Measurements from ENCODE around the gene DONSON.

Gene DONSON

GRCh38 chr21:33542640-33543504 lies 45.6 kb downstream of the DONSON start, which contains the start of gene SON (continued):
- TF ChIP-seq ZNF148 (tag by site-specific recombination; IDR thresholded peaks at IDR 0.05; ENCODE audit: borderline replicate concordance) (no peak), ZNF513 (tag by site-specific recombination; IDR thresholded peaks at IDR 0.05) (peak; percentile 63), ZNF2 (tag by site-specific recombination; IDR thresholded peaks at IDR 0.05) (peak; percentile 7), PRDM1 (tag by site-specific recombination; IDR thresholded peaks at IDR 0.05) (no peak), ZNF280D (tag by site-specific recombination; IDR thresholded peaks at IDR 0.05) (0 out of 2 replicates have a peak, but pooled peaks have one; percentile 44), ZNF624 (tag by site-specific recombination; IDR thresholded peaks at IDR 0.05) (no peak; the same call in 1 of the 2 replicates), PRDM4 (tag by site-specific recombination; IDR thresholded peaks at IDR 0.05) (peak; percentile 40; the same call in 1 of the 2 replicates), ZBTB20 (tag by site-specific recombination; IDR thresholded peaks at IDR 0.05) (peak; percentile 94), SCRT1 (tag by site-specific recombination; IDR thresholded peaks at IDR 0.05; ENCODE audit: borderline replicate concordance) (no peak), ZNF645 (tag by site-specific recombination; IDR thresholded peaks at IDR 0.05) (no peak), ZNF138 (tag by site-specific recombination; IDR thresholded peaks at IDR 0.05; ENCODE audit: borderline replicate concordance) (no peak), WT1 (tag by site-specific recombination; IDR thresholded peaks at IDR 0.05) (0 out of 2 replicates have a peak, but pooled peaks have one; percentile 29), ZSCAN5A (tag by site-specific recombination; IDR thresholded peaks at IDR 0.05) (peak; percentile 84), GLIS2 (tag by site-specific recombination; IDR thresholded peaks at IDR 0.05) (no peak; the same call in 1 of the 2 replicates), KLF10 (tag by site-specific recombination; IDR thresholded peaks at IDR 0.05) (no peak; the same call in 1 of the 2 replicates), ZNF654 (tag by site-specific recombination; IDR thresholded peaks at IDR 0.05; ENCODE audit: low read depth) (no peak), ZNF76 (tag by site-specific recombination; IDR thresholded peaks at IDR 0.05; ENCODE audit: borderline replicate concordance, low read depth) (peak; percentile 97), KLF8 (tag by site-specific recombination; IDR thresholded peaks at IDR 0.05) (peak; percentile 85), ZNF792 (tag by site-specific recombination; IDR thresholded peaks at IDR 0.05) (no peak), ZNF211 (tag by site-specific recombination; IDR thresholded peaks at IDR 0.05; ENCODE audit: low read depth) (no peak), ZNF670 (tag by site-specific recombination; IDR thresholded peaks at IDR 0.05; ENCODE audit: low read depth) (no peak), ZBTB17 (tag by site-specific recombination; IDR thresholded peaks at IDR 0.05) (peak; percentile 77), ZNF747 (tag by site-specific recombination; IDR thresholded peaks at IDR 0.05) (no peak), ZNF175 (tag by site-specific recombination; IDR thresholded peaks at IDR 0.05) (no peak), ZBTB21 (tag by site-specific recombination; IDR thresholded peaks at IDR 0.05) (peak; percentile 40; the same call in 1 of the 2 replicates), ZNF146 (tag by site-specific recombination; IDR thresholded peaks at IDR 0.05) (peak; percentile 60; the same call in 1 of the 2 replicates)

Measured in HEK293 (cell line).